NCI-H226 (cell line): ENCODE results near the gene GJC2.

Source experiments
- DNase-seq: peaks from one replicate; pipeline ENCODE4 v3.0.0-alpha.2; 2015

Gene GJC2

DNA sequence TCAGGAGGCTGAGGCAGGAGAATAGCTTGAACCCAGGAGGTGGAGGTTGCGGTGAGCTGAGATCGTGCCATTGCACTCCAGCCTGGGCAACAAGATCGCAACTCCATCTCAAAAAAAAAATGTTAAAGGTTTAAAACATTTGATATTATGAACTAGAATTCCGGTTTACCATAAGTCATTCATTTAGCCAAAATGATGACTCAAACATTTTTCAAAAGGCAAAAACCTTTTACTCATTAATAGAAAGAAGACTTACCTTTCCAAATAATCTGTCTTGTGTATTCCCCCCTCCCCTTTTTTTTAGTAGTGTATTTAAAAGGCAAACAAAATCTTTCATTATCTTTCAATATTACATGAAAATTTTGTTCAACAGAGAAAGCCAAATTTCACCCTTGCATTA lies 32.4 kb upstream of the GJC2 start:
- no peak for DNase-seq

DNA sequence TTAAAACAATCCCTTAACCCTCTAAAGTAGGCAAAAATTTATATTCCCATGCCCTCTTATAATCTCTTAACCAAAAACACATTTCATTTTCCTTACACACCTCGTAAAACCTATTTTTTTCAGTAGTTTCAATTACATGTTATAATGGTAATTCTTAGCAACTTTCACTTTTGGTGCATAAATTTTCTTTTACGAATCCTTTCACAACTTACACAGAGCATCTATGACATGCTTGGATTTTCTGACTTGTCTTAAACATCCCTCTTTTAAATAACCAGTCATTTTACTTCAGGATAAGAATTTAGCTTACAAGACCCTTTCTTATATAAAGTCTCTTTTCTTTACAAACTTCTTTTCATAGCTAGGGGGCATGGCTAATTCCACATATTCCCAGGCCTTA lies 31.7 kb upstream of the GJC2 start:
- DNase-seq = no peak

DNA sequence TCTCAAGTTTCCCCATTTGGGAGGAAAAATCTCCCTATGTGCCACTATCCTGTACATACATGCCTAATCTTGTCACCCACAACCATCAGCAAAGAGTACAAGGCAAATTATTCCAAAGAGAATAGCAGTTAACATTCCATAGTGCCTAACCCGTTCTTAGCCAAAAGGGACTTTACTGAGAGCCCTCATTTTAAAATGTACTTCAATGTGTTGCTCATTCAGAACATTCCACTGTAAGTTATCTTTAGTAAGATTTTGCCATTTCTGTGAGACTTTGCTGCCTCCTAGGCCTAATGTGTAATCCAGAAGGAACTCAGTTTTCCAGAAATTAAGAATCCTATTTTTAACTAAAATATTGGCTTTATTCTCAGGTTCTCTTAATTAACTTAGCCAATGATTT lies 29.4 kb upstream of the GJC2 start:
- DNase-seq = no peak

GRCh38 chr1:228120857-228121489 lies 28.8 kb upstream of the GJC2 start:
- DNase-seq = no peak

GRCh38 chr1:228122921-228123441 lies 26.7 kb upstream of the GJC2 start:
- DNase-seq = no peak

GRCh38 chr1:228123505-228123904 lies 26.2 kb upstream of the GJC2 start:
- DNase-seq = no peak

DNA sequence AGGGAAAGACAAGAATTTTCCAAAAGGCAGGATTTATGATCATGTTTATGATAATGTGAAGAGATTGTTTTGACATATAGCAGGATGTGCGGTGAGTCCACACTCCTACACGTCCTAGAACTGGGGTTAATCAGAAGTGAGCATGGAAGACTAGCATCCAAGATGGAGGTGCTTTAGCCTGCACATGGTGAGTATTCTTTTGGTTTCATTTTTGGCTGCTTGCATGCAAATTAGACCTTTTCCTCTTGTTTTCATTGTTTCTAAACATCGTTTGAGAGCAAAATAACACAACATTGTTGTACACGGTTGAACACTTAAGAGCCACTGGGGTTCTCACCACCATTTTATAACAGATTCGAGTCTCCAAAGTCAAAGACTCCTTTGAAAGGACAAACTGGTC lies 24.5 kb upstream of the GJC2 start:
- no peak for DNase-seq

DNA sequence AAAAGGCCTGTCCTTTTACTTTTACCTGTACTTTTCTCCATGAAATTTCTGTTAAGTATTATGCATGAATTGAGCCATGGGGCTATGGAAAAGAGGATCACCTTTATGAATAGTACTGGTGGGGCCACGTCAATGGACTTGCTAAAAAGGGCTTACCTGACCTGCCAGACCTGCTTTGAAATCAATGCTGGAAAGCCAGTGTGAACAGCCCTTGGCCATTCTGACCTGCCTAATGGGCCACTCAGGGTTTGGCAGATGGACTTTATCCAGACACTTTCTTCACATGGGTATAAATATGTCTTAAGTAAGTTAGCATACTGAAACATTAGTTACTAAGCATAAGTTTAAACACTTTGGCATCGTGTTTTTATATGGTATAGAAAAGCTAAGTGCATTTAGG lies 18.0 kb upstream of the GJC2 start:
- no peak for DNase-seq

GRCh38 chr1:228134591-228134990 lies 15.1 kb upstream of the GJC2 start:
- no peak for DNase-seq

GRCh38 chr1:228136901-228137300 lies 12.8 kb upstream of the GJC2 start:
- DNase-seq = no peak

GRCh38 chr1:228139406-228139930 lies 10.3 kb upstream of the GJC2 start:
- DNase-seq = no peak

DNA sequence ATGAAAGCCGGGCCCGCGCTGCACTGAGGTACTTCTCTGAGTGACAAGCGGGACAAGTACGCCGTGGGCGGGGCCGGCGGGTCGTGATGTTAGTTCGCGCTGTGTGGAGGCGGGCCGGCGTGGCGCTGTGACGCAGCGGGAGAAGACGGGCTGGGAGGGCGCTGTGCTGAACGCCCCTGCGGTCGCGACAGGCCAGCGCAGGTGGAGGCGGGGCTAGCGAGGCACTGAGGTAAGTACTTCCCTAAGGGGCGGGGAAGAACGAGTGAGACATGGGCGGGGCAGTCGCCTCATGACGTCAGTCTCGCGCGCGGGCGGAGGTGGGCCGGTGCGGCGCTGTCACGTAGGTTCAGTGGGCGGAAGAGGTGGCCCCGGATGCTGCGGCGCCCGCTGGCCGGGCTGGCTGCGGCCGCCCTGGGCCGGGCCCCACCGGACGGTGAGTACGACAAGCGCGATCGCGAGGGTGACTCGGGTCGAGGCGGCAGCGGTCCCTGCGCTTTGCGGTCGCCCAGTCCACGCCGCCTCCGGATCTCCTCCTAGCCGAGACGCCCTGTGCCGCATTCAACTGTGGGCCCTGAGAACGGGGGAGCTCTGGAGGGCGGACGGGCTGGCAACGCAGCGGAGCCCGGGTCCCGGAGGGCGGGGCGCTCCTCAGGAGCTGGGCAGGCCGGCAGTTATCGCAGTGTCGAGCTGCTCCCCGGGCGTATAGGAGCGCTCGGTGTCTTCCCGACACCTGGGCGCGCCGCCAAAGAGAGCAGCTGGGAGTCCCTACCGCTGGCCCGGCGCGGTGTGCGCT lies 9.6 kb upstream of the GJC2 start, which contains the start of gene GUK1:
Gene GUK1, plus strand, starts transcription at position 349 of the 793 bp plus-strand sequence. Its CDS starts 24 bp downstream, at position 373.
- peak; percentile 90 for DNase-seq

GRCh38 chr1:228140724-228141225 lies 9.0 kb upstream of the GJC2 start:
- no peak for DNase-seq

DNA sequence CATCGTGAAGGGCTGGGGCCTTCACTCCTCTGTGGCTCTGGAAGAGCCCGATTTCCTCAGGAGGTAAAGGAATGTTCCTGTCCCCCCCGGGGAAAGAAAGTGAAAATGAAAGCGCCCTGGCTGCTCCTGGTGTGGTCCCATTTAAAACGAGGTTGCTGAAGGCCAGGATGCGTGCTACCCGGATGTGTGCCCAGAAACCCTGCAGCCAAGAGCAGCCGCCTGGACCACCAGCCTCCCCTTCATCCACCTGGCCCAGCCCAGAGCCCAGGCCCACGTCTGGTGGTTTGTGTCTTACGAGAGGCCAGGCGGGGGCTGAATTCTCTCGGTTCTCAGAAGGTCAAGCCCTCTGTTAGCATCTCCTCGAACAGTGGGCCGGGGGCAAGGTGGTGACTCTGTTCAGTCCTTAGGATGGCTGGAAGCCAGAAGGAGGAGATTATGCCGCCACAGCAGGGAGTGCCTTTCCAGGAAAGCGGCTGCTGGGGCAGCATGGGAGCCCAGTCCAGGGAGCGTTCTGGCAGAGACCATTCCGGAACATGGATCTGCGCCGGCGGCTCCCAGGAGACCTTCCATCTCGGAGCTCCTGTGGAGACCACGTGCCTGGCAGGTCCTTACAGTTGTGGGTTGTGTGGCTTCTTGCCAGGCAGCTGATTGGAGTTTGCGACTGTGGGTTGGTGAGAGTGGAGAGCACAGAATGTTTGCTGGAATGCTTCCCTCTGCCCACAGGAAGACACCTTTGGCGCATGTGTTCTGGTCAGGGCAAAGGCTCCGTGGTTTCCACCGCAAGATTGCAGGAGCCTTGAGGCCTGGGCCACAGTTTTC lies 8.3 kb upstream of the GJC2 start:
- DNase-seq = peak; percentile 48

- DNase-seq = no peak
Observed at GRCh38 chr1:228142155-228142691, 7.5 kb upstream of the GJC2 start.

DNA sequence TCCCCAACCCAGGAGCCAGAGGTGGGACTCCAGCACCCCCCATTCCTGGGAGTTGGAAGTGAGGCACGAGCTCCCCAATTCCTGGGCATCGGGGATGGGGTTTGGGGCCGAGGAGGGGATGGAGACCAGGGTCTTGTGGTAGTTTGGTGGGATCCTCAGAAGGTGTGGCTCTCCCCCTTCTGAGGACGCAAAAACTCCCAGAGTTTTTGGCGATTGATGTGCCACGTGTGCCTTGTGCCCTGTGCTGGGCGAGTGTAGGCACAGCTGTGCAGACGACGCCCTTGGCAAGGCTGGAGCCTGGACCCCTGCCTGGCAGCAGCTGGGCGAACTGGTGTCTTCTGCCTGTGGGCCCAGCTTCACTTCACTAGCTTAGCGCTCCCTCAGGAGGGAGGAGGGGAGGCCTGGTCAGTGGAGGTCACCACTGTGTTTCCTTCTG lies 7.0 kb upstream of the GJC2 start:
- no peak for DNase-seq

DNA sequence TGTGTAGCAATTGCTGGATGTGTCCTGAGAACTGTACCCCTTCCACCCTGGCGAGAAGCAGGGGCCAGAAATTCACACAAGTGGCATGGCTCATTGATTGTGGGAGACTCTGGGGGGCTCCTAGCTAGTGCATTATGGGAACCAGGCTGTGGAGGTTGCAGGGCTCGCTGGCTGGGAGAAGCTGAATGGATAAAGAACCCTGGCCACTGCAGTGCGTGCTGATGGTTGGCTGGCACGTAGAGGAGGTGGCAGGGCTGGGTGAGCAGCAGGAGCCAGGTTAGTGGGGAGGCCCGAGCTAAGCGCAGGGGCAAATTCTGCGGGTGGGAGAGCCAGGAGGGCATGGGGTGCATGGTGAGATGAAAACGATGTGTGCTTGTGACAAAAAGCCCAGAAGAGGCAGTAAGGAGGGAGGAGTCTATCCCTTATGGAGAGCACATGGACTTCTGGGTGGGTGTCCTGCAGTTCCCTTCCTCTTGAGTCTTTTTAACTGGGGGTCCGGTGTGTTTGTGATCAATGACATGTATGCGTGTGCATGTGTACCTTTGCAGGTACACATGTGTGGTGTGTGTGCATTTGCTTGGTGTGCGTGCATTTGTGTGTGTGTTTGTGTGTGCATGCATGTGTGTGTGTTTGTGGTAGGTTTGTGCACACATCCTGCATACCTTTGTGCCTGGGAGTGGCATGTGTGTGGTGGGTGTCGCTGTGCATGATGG lies 6.1 kb upstream of the GJC2 start:
- no peak for DNase-seq

- no peak for DNase-seq
Observed at GRCh38 chr1:228144193-228144992, 5.3 kb upstream of the GJC2 start.

GRCh38 chr1:228144993-228145343 lies 4.8 kb upstream of the GJC2 start:
- DNase-seq = no peak

DNA sequence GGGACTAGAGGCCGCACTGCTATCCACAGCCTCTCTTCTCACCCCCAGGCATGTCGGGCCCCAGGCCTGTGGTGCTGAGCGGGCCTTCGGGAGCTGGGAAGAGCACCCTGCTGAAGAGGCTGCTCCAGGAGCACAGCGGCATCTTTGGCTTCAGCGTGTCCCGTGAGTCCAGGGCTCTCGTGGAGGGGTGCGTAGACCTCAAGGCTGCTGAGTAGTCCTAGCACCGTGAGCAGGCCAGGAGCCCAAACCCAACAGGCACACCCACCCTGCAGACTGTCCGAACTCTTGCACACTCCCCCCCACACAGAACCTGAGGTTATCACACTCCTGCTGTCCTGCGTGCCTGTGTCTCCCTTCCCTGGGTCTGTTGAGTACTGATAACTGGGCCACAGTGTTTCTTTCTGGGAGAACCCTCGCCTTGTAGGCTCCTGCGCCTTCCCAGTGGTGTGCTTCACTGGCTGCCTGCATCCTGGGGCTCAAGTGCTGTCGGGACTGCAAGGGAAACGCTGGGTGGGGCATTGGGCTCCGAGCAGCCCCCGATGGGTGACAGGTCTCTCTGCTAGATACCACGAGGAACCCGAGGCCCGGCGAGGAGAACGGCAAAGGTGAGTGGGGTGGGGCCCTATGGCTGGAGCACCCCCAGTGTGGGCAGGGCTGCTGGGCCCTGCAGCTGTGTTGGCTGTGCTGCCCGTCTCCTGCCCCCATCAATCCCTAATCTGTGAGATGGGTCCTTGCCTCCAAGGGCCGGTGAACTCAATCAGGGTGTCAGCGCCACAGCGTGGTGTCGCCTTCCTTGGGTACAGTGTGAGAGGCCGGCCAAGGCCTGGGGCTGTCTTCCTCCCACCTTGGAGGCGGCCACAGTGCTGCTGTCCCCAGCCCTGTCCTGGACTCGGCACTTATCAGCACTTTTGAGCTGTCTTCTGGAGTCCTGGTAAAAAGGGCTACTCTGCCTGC lies 4.0 kb upstream of the GJC2 start:
- no peak for DNase-seq
